Uterus (tissue), 4 donors: ENCODE data around the gene SYCE1L. TPM values are rescaled to one million over a fixed set of nuclear protein-coding genes. Genes with fewer than 3 reads are reported as not detected.

Source experiments
- DNase-seq, 2 donors: peaks; one replicate each; pipeline ENCODE4 v3.0.0-alpha.2; 2019 to 2020
- H3K27ac ChIP-seq, 2 donors: fragments of 200-600 bp; sonication (generic); 1 replicate in 1 of 2; 2 replicates in 1 of 2; pipeline ENCODE4 v1.5.1; 2016 to 2018
- H3K27me3 ChIP-seq, 2 donors: fragments of 200-600 bp; sonication (generic); one replicate each; pipeline ENCODE4 v1.5.1; 2018 to 2019; ENCODE audit warnings: control low read depth in 1 of 2
- H3K36me3 ChIP-seq, 2 donors: fragments of 200-600 bp; sonication (generic); one replicate each; pipeline ENCODE4 v1.5.1; 2019; ENCODE audit warnings: control low read depth in 1 of 2
- H3K4me1 ChIP-seq, 2 donors: fragments of 200-600 bp; sonication (generic); one replicate each; pipeline ENCODE4 v1.5.1; 2018 to 2019; ENCODE audit warnings: control low read depth in 1 of 2
- H3K4me3 ChIP-seq, 2 donors: fragments of 200-600 bp; sonication (generic); 1 replicate in 1 of 2; 2 replicates in 1 of 2; pipeline ENCODE4 v1.5.1; 2018 to 2019; ENCODE audit warnings: mild to moderate bottlenecking in 1 of 2
- H3K9me3 ChIP-seq, 2 donors: fragments of 200-600 bp; sonication (generic); one replicate each; pipeline ENCODE4 v1.5.1; 2019; ENCODE audit warnings: control low read depth in 1 of 2
- POLR2A ChIP-seq, 2 donors: fragments of 450-650 bp; IDR thresholded peaks; one replicate each; pipeline ENCODE4 v1.6.1; 2016; ENCODE audit warnings: antibody characterized with exemption in 2 of 2, mild to moderate bottlenecking in 1 of 2, moderate library complexity in 1 of 2
- intact Hi-C: fragments of 100-400 bp; cut with DNase I; formaldehyde crosslinking; loops from one replicate; pipeline ENCODE4 v1.15.1; 2023; ENCODE audit warnings: low total_unique reads
- total RNA-seq, 4 donors: library from RNA; depleted of rRNA in 3 of 4; stranded (reverse); fragments of >200 nt in 3 of 4; gene quantifications; one replicate each; pipeline versions ENCODE4 v1.1.0 to v1.2.4, GENCODE V29; 2014 to 2023
- TF ChIP-seq, protein P1 (sequence below), 4 experiments: fragments of 200-600 bp in 2 of 4; fragments of 450-650 bp in 2 of 4; sonication (generic) in 2 of 4; IDR thresholded peaks; one replicate each; pipeline ENCODE4 v1.5.1; 2016 to 2019; ENCODE audit warnings: antibody characterized with exemption in 4 of 4, mild to moderate bottlenecking in 2 of 4, moderate library complexity in 1 of 4
- donor health status: DM: yes; HTN: yes; CAD: no.

SYCE1L gene
- total RNA-seq, 4 donors from 2014 or later: 0.48 to 11.4 TPM; not detected in 2

DNA sequence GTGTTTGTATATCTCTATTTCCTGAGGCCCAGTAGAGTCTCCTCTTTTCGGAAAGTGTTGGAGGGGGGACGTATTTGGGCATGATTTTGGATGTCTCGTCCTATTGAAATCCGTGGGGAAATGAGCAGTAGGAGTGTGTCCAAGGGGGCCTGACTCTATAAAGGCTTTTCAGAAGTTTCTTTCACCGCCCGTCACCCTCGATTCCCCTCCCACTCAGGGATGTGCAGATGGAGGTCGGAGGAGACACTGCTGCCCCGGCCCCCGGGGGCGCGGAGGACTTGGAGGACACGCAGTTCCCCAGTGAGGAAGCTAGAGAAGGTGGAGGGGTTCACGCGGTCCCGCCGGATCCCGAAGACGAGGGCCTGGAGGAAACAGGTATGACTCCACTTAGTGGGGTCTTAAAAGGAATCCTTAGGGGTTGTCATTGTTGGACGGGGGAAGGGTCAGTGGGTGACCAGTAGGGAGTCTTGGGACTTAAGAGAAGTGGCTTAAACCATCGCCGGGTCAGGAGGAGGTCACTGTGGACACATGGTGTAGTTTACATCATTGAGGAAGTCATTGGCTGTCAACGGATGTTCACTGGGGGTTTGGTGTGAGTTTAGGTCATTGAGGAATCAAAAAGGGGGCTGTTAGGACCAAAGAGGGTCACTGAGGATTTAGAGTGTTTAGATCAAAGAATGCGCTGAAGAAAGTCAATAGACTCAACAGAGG, 7.8 kb upstream of the SYCE1L start:
- TF ChIP-seq POLR2A (IDR thresholded peaks at IDR 0.05): no peak
- TF ChIP-seq, protein P1, sequence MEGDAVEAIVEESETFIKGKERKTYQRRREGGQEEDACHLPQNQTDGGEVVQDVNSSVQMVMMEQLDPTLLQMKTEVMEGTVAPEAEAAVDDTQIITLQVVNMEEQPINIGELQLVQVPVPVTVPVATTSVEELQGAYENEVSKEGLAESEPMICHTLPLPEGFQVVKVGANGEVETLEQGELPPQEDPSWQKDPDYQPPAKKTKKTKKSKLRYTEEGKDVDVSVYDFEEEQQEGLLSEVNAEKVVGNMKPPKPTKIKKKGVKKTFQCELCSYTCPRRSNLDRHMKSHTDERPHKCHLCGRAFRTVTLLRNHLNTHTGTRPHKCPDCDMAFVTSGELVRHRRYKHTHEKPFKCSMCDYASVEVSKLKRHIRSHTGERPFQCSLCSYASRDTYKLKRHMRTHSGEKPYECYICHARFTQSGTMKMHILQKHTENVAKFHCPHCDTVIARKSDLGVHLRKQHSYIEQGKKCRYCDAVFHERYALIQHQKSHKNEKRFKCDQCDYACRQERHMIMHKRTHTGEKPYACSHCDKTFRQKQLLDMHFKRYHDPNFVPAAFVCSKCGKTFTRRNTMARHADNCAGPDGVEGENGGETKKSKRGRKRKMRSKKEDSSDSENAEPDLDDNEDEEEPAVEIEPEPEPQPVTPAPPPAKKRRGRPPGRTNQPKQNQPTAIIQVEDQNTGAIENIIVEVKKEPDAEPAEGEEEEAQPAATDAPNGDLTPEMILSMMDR (IDR thresholded peaks at IDR 0.05): no peak
- H3K4me3 ChIP-seq: peak overlapping the region; percentile 69 to 97
- intact Hi-C loops: no loop called here

GRCh38 chr16:77193377-77193776, 5.8 kb upstream of the SYCE1L start:
- Histone ChIP-seq H3K4me1 (no peaks in the 10 kb centered on the region), H3K27ac (no peak overlapping the region), H3K4me3 (no peak overlapping the region), H3K27me3 (no peaks in the 10 kb centered on the region), H3K36me3 (no peaks in the 10 kb centered on the region), H3K9me3 (no peaks in the 10 kb centered on the region)
- TF ChIP-seq POLR2A (IDR thresholded peaks at IDR 0.05): no peak
- TF ChIP-seq, protein P1 (IDR thresholded peaks at IDR 0.05): no peak
- intact Hi-C loops: no loop called here
- DNase-seq: no peak

More for the DNA sequence above, 7.8 kb upstream of the SYCE1L start:
- Histone ChIP-seq H3K9me3 (no peaks in the 10 kb centered on the region), H3K27me3 (no peaks in the 10 kb centered on the region), H3K4me1 (no peaks in the 10 kb centered on the region), H3K27ac (peak overlapping the region; percentile 94 to 95), H3K36me3 (no peaks in the 10 kb centered on the region)
- peak; percentile 31 to 34 for DNase-seq

DNA sequence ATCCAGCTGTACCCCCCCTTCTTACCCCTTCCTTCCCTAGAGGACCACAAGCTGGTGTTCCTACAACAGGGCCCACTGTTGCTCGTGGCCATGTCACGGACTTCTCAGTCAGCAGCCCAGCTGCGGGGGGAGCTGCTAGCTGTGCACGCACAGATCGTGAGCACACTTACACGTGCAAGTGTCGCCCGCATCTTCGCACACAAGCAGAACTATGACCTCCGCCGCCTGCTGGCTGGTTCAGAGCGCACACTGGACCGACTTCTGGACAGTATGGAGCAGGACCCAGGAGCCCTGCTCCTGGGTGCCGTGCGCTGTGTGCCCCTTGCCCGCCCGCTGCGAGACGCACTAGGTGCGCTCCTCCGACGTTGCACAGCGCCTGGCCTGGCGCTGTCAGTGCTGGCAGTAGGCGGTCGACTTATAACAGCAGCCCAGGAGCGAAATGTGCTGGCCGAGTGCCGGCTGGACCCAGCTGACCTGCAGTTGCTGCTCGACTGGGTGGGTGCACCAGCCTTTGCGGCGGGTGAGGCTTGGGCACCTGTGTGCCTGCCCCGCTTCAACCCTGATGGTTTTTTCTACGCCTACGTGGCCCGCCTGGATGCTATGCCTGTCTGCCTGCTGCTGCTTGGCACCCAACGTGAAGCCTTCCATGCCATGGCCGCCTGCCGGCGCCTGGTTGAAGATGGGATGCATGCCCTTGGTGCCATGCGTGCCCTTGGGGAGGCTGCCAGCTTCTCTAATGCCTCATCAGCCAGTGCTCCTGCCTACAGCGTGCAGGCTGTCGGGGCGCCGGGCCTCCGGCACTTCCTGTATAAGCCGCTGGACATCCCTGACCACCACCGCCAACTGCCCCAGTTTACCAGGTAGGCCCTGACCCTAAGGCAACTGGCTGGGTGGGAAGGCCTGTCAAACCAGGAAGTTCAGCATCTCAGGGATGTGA, 4.6 kb upstream of the SYCE1L start:
- DNase-seq: no peak
- Histone ChIP-seq H3K9me3 (no peaks in the 10 kb centered on the region), H3K4me1 (no peaks in the 10 kb centered on the region), H3K4me3 (no peak overlapping the region), H3K36me3 (no peaks in the 10 kb centered on the region), H3K27me3 (no peaks in the 10 kb centered on the region), H3K27ac (no peak overlapping the region)
- intact Hi-C loops: no loop called here
- TF ChIP-seq, protein P1 (IDR thresholded peaks at IDR 0.05): no peak
- no peak for TF ChIP-seq POLR2A (IDR thresholded peaks at IDR 0.05)

DNA sequence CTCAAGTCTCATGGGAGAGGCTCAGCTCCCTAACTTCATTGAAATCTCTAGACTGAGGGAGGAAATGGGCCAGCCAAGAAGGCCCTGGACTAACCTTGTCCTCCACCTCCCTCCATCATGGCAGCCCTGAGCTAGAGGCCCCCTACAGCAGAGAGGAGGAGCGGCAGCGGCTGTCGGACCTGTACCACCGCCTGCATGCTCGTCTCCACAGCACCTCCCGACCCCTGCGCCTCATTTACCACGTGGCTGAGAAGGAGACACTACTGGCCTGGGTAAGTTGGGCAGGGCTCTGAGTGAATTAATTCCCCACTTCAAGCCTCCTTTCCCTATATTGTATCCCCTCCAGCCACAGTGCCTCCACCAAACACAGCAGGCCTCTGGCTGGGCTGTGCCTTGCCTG, 3.8 kb upstream of the SYCE1L start:
- no peak for DNase-seq
- no peak overlapping the region for H3K27ac ChIP-seq
- intact Hi-C loops: no loop called here
- TF ChIP-seq POLR2A (IDR thresholded peaks at IDR 0.05): no peak
- TF ChIP-seq, protein P1 (IDR thresholded peaks at IDR 0.05): no peak
- no peaks in the 10 kb centered on the region for H3K36me3 ChIP-seq
- H3K4me1 ChIP-seq: no peaks in the 10 kb centered on the region
- H3K9me3 ChIP-seq: no peaks in the 10 kb centered on the region
- no peak overlapping the region for H3K4me3 ChIP-seq
- H3K27me3 ChIP-seq: no peaks in the 10 kb centered on the region

DNA sequence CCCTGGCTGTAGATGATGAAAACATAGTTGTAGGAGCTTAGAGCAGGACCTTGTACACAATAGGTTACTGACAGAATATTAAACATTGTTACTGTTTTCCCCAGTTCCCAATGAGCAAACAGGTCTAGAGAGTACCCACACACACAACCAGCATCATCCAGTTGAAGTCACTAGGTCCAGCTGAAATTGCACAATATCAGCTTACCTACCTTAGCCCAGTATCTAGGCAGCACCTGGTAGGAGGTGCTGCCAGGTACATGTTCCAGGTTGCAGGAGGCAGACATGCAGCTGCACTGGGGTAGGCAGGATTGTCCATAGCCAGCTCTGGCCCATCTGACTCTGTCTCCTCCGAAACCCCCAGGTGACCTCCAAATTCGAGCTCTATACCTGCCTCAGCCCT, 1.5 kb upstream of the SYCE1L start:
- Histone ChIP-seq H3K9me3 (no peaks in the 10 kb centered on the region), H3K27ac (no peak overlapping the region), H3K27me3 (no peaks in the 10 kb centered on the region), H3K36me3 (no peaks in the 10 kb centered on the region), H3K4me3 (no peak overlapping the region), H3K4me1 (no peaks in the 10 kb centered on the region)
- DNase-seq: no peak
- TF ChIP-seq POLR2A (IDR thresholded peaks at IDR 0.05): no peak
- TF ChIP-seq, protein P1 (IDR thresholded peaks at IDR 0.05): no peak
- intact Hi-C loops: no loop called here
